ENCODE measurements around the gene SLC22A23.

DNA sequence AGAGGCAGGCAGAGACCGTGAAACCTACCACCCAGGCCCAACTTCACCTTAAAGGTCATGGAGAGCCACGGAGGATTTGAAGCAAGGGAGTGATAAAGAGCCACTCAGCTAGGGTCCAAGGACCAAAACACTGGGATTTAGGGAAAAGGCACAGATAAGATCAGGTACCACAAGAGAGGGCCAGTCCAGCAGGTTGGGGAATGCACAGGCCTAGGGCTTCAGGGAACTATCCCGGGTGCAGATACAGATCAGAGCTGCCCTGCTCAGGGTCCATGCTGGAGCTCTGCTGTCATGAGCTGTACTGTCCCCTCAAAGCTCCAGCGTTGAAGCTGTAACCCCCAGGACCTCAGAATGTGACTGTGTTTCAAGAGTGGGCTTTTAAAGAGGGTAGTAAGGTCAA lies 16.9 kb downstream of the SLC22A23 start:
- TF ChIP-seq, protein P1, sequence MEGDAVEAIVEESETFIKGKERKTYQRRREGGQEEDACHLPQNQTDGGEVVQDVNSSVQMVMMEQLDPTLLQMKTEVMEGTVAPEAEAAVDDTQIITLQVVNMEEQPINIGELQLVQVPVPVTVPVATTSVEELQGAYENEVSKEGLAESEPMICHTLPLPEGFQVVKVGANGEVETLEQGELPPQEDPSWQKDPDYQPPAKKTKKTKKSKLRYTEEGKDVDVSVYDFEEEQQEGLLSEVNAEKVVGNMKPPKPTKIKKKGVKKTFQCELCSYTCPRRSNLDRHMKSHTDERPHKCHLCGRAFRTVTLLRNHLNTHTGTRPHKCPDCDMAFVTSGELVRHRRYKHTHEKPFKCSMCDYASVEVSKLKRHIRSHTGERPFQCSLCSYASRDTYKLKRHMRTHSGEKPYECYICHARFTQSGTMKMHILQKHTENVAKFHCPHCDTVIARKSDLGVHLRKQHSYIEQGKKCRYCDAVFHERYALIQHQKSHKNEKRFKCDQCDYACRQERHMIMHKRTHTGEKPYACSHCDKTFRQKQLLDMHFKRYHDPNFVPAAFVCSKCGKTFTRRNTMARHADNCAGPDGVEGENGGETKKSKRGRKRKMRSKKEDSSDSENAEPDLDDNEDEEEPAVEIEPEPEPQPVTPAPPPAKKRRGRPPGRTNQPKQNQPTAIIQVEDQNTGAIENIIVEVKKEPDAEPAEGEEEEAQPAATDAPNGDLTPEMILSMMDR (conservative IDR thresholded peaks at IDR 0.05 in 1 of 2, IDR thresholded peaks at IDR 0.05 in 1 of 2; ENCODE audit: extremely low read depth in 1 of 2, insufficient read depth in 1 of 2, low read depth in 1 of 2, low read length in 2 of 2): no peak
- TF ChIP-seq EZH2 (IDR thresholded peaks at IDR 0.05; ENCODE audit: borderline replicate concordance, low read length): no peak

All from mammary epithelial cell (primary cell).